HepG2 (cell line): Measurements from ENCODE around the gene VCP. TPM values are rescaled to one million over a fixed set of nuclear protein-coding genes. Genes with fewer than 3 reads are reported as not detected.
A peak's percentile ranks its signal among the peaks of the same experiment; 100 is the strongest.

Experiments
- ATF7-NPFF ChIP-seq: sonication (generic); formaldehyde crosslinking; IDR thresholded peaks from 2 replicates; pipeline ENCODE4 v1.8.1; 2023; ENCODE audit warnings: mild to moderate bottlenecking, low read depth, missing genetic modification reagents, moderate library complexity
- ATRX ChIP-seq: sonication (generic); formaldehyde crosslinking; IDR thresholded peaks from 2 replicates; pipeline ENCODE4 v1.4.0; 2020; ENCODE audit warnings: missing genetic modification reagents, borderline replicate concordance
- EP300 ChIP-seq, 3 experiments: sonication (generic) in 1 of 3; formaldehyde crosslinking in 1 of 3; IDR thresholded peaks; 2 replicates each; pipeline versions ENCODE4 v1.5.1 to v1.6.1; 2011 to 2020; ENCODE audit warnings: low read depth in 2 of 3, low read length in 2 of 3, borderline replicate concordance in 1 of 3, improper control_type of control experiment in 1 of 3, mild to moderate bottlenecking in 1 of 3, missing genetic modification reagents in 1 of 3, moderate library complexity in 1 of 3
- GPN1 ChIP-seq: sonication (generic); formaldehyde crosslinking; IDR thresholded peaks from 2 replicates; pipeline ENCODE4 v1.5.1; 2020; ENCODE audit warnings: missing genetic modification reagents, borderline replicate concordance
- HNRNPLL ChIP-seq: fragments of 200-400 bp; formaldehyde crosslinking; IDR thresholded peaks from 2 replicates; pipeline ENCODE4 v1.6.1; 2017; ENCODE audit warnings: mild to moderate bottlenecking, low read depth, low read length; ENCODE audit not compliant: poor library complexity, severe bottlenecking
- MAFG ChIP-seq: sonication (generic); formaldehyde crosslinking; IDR thresholded peaks from 2 replicates; pipeline ENCODE4 v1.5.1; 2020; ENCODE audit warnings: mild to moderate bottlenecking, missing genetic modification reagents
- NAIF1 ChIP-seq: sonication (generic); formaldehyde crosslinking; IDR thresholded peaks from 2 replicates; pipeline ENCODE4 v1.5.0; 2020; ENCODE audit warnings: mild to moderate bottlenecking, missing genetic modification reagents, borderline replicate concordance
- NFRKB ChIP-seq: fragments of 450-650 bp; IDR thresholded peaks from 2 replicates; pipeline ENCODE4 v1.6.1; 2017
- PHF8 ChIP-seq: sonication (generic); formaldehyde crosslinking; IDR thresholded peaks from 2 replicates; pipeline ENCODE4 v1.5.0; 2020; ENCODE audit warnings: missing genetic modification reagents
- YEATS2 ChIP-seq: sonication (generic); formaldehyde crosslinking; IDR thresholded peaks from 2 replicates; pipeline ENCODE4 v1.4.0; 2020; ENCODE audit warnings: missing genetic modification reagents, borderline replicate concordance
- YEATS4 ChIP-seq: sonication (generic); formaldehyde crosslinking; IDR thresholded peaks from 2 replicates; pipeline ENCODE4 v1.4.0; 2020; ENCODE audit warnings: missing genetic modification reagents, borderline replicate concordance
- ZBTB7A ChIP-seq: sonication (generic); formaldehyde crosslinking; IDR thresholded peaks from 2 replicates; pipeline ENCODE4 v1.8.0; 2022; ENCODE audit warnings: mild to moderate bottlenecking, missing genetic modification reagents
- ZNF337 ChIP-seq: sonication (generic); formaldehyde crosslinking; IDR thresholded peaks from 2 replicates; pipeline ENCODE4 v1.5.1; 2020; ENCODE audit warnings: missing genetic modification reagents, low read depth, mild to moderate bottlenecking, borderline replicate concordance
- ZNF652 ChIP-seq: IDR thresholded peaks from 2 replicates; pipeline ENCODE4 v1.6.1; 2016; ENCODE audit warnings: low read depth, borderline replicate concordance
- ZNF691 ChIP-seq: sonication (generic); formaldehyde crosslinking; IDR thresholded peaks from 2 replicates; pipeline ENCODE4 v1.4.0; 2020; ENCODE audit warnings: missing genetic modification reagents, low read depth, mild to moderate bottlenecking, borderline replicate concordance
- ZNF720 ChIP-seq: sonication (generic); formaldehyde crosslinking; IDR thresholded peaks from 2 replicates; pipeline ENCODE4 v1.4.0; 2020; ENCODE audit warnings: missing genetic modification reagents
- ZNF747 ChIP-seq: sonication (generic); formaldehyde crosslinking; IDR thresholded peaks from 2 replicates; pipeline ENCODE4 v1.8.1; 2023; ENCODE audit warnings: missing genetic modification reagents, mild to moderate bottlenecking, borderline replicate concordance
- ZSCAN12 ChIP-seq: sonication (generic); formaldehyde crosslinking; IDR thresholded peaks from 2 replicates; pipeline ENCODE4 v1.9.0; 2021; ENCODE audit warnings: mild to moderate bottlenecking, missing genetic modification reagents
- ZSCAN25 ChIP-seq: sonication (generic); formaldehyde crosslinking; IDR thresholded peaks from 2 replicates; pipeline ENCODE4 v1.8.0; 2022; ENCODE audit warnings: mild to moderate bottlenecking, missing genetic modification reagents
- polyA plus RNA-seq, 8 experiments: library from polyadenylated mRNA; depleted of rRNA in 3 of 8; stranded (reverse) in 7 of 8; unstranded in 1 of 8; fragments of >200 nt; fragmentation: Illumina TruSeq in 4 of 8; extraction: Trizol in 4 of 8; gene quantifications; 2 replicates each; pipeline versions ENCODE4 v1.2.1 to v1.2.3, GENCODE V29; 2011 to 2016; ENCODE audit warnings: low read depth in 4 of 8, missing spikeins in 1 of 8, mixed read lengths in 1 of 8; ENCODE audit not compliant: insufficient read depth in 1 of 8
- total RNA-seq, 5 experiments: library from RNA; depleted of rRNA; stranded (reverse); fragments of >200 nt; fragmentation: Illumina TruSeq; extraction: Trizol; gene quantifications; 2 replicates each; pipeline ENCODE4 v1.2.3, GENCODE V29; 2016; ENCODE audit warnings: low read depth in 1 of 5
- TF ChIP-seq, protein P1 (sequence below): sonication (generic); formaldehyde crosslinking; IDR thresholded peaks from 2 replicates; pipeline ENCODE4 v1.4.0; 2020; ENCODE audit warnings: missing genetic modification reagents
- TF ChIP-seq, protein P2 (sequence below): IDR thresholded peaks from 2 replicates; pipeline ENCODE4 v1.4.0; 2020; ENCODE audit warnings: mild to moderate bottlenecking, missing genetic modification reagents

Gene VCP
- total and polyA plus RNA-seq, 2 of the 13 experiments (the other 11 are each of a cell fraction or from before 2014, with no cell fraction given), result 143 to 391 TPM

GRCh38 chr9:35071814-35072460, 488 bp downstream of the VCP start (continued):
- TF ChIP-seq, protein P1, sequence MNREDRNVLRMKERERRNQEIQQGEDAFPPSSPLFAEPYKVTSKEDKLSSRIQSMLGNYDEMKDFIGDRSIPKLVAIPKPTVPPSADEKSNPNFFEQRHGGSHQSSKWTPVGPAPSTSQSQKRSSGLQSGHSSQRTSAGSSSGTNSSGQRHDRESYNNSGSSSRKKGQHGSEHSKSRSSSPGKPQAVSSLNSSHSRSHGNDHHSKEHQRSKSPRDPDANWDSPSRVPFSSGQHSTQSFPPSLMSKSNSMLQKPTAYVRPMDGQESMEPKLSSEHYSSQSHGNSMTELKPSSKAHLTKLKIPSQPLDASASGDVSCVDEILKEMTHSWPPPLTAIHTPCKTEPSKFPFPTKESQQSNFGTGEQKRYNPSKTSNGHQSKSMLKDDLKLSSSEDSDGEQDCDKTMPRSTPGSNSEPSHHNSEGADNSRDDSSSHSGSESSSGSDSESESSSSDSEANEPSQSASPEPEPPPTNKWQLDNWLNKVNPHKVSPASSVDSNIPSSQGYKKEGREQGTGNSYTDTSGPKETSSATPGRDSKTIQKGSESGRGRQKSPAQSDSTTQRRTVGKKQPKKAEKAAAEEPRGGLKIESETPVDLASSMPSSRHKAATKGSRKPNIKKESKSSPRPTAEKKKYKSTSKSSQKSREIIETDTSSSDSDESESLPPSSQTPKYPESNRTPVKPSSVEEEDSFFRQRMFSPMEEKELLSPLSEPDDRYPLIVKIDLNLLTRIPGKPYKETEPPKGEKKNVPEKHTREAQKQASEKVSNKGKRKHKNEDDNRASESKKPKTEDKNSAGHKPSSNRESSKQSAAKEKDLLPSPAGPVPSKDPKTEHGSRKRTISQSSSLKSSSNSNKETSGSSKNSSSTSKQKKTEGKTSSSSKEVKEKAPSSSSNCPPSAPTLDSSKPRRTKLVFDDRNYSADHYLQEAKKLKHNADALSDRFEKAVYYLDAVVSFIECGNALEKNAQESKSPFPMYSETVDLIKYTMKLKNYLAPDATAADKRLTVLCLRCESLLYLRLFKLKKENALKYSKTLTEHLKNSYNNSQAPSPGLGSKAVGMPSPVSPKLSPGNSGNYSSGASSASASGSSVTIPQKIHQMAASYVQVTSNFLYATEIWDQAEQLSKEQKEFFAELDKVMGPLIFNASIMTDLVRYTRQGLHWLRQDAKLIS, result peak; percentile 62
- TF ChIP-seq ZNF720 (CRISPR knock-in tag) (no peak), EP300 (IDR thresholded peaks at IDR 0.05; ENCODE audit: low read depth in 2 of 2, low read length in 2 of 2) (peak in 1 of 2 experiments; percentile 46; a peak in 1 of 4 replicates), EP300 (CRISPR knock-in tag; IDR thresholded peaks at IDR 0.05; ENCODE audit: borderline replicate concordance) (no peak), HNRNPLL (peak; percentile 86), MAFG (CRISPR knock-in tag) (peak; percentile 84; the same call in 1 of the 2 replicates), ZSCAN25 (CRISPR knock-in tag) (peak; percentile 25; the same call in 1 of the 2 replicates), ZNF747 (CRISPR knock-in tag) (peak; percentile 34), NAIF1 (CRISPR knock-in tag) (peak; percentile 64; the same call in 1 of the 2 replicates), NFRKB (no peak), ZBTB7A (CRISPR knock-in tag) (peak; percentile 50; the same call in 1 of the 2 replicates), ZNF691 (CRISPR knock-in tag) (peak; percentile 66; the same call in 1 of the 2 replicates), ATF7-NPFF (CRISPR knock-in tag) (0 out of 2 replicates have a peak, but pooled peaks have one; percentile 23), ATRX (CRISPR knock-in tag) (no peak), YEATS2 (CRISPR knock-in tag) (peak; percentile 70), GPN1 (CRISPR knock-in tag) (peak; percentile 67; the same call in 1 of the 2 replicates), ZNF337 (CRISPR knock-in tag) (no peak), ZNF652 (CRISPR knock-in tag) (no peak), PHF8 (CRISPR knock-in tag) (peak; percentile 93), ZSCAN12 (CRISPR knock-in tag) (peak; percentile 88; the same call in 1 of the 2 replicates), YEATS4 (CRISPR knock-in tag) (peak; percentile 91)
- TF ChIP-seq, protein P2, sequence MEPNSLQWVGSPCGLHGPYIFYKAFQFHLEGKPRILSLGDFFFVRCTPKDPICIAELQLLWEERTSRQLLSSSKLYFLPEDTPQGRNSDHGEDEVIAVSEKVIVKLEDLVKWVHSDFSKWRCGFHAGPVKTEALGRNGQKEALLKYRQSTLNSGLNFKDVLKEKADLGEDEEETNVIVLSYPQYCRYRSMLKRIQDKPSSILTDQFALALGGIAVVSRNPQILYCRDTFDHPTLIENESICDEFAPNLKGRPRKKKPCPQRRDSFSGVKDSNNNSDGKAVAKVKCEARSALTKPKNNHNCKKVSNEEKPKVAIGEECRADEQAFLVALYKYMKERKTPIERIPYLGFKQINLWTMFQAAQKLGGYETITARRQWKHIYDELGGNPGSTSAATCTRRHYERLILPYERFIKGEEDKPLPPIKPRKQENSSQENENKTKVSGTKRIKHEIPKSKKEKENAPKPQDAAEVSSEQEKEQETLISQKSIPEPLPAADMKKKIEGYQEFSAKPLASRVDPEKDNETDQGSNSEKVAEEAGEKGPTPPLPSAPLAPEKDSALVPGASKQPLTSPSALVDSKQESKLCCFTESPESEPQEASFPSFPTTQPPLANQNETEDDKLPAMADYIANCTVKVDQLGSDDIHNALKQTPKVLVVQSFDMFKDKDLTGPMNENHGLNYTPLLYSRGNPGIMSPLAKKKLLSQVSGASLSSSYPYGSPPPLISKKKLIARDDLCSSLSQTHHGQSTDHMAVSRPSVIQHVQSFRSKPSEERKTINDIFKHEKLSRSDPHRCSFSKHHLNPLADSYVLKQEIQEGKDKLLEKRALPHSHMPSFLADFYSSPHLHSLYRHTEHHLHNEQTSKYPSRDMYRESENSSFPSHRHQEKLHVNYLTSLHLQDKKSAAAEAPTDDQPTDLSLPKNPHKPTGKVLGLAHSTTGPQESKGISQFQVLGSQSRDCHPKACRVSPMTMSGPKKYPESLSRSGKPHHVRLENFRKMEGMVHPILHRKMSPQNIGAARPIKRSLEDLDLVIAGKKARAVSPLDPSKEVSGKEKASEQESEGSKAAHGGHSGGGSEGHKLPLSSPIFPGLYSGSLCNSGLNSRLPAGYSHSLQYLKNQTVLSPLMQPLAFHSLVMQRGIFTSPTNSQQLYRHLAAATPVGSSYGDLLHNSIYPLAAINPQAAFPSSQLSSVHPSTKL (CRISPR knock-in tag), result peak; percentile 19; the same call in 1 of the 2 replicates
